ENCODE data around the gene SH3PXD2A. TPM values are rescaled to one million over a fixed set of nuclear protein-coding genes. Genes with fewer than 3 reads are reported as not detected.

The SH3PXD2A gene
- total and polyA plus RNA-seq, 10 of the 15 experiments (the other 5 are each of a cell fraction or from before 2014, with no cell fraction given), result 0.63 to 14.0 (median 4.4) TPM

GRCh38 chr10:103691723-103692435, 163.5 kb downstream of the SH3PXD2A start (continued):
- TF ChIP-seq CEBPZ (IDR thresholded peaks at IDR 0.05; ENCODE audit: low read depth, low read length) (no peak), USF2 (IDR thresholded peaks at IDR 0.05; ENCODE audit: borderline replicate concordance, low read depth, low read length) (no peak), PAX8 (IDR thresholded peaks at IDR 0.05) (no peak), NKRF (conservative IDR thresholded peaks at IDR 0.05) (peak; percentile 82), KDM1A (IDR thresholded peaks at IDR 0.05; ENCODE audit: borderline replicate concordance) (no peak), MEF2A (IDR thresholded peaks at IDR 0.05; ENCODE audit: insufficient read depth, low read depth, low read length) (no peak), LARP7 (IDR thresholded peaks at IDR 0.05) (peak; percentile 30; the same call in 1 of the 2 replicates), FOXK2 (IDR thresholded peaks at IDR 0.05) (peak; percentile 67), NFYA (IDR thresholded peaks at IDR 0.05; ENCODE audit: borderline replicate concordance, low read depth, low read length) (no peak), RUNX3 (IDR thresholded peaks at IDR 0.05; ENCODE audit: low read length) (peak; percentile 8; the same call in 1 of the 2 replicates), MTA3 (IDR thresholded peaks at IDR 0.05; ENCODE audit: borderline replicate concordance, low read length) (no peak; the same call in 1 of the 2 replicates), PKNOX1 (IDR thresholded peaks at IDR 0.05) (0 out of 2 replicates have a peak, but pooled peaks have one; percentile 25), NFIC (IDR thresholded peaks at IDR 0.05; ENCODE audit: low read depth, low read length) (no peak), SREBF1 (IDR thresholded peaks at IDR 0.05; ENCODE audit: low read length) (no peak), HSF1 (IDR thresholded peaks at IDR 0.05; ENCODE audit: low read depth, low read length) (no peak), SKIL (IDR thresholded peaks at IDR 0.05; ENCODE audit: low read depth, poor library complexity, severe bottlenecking) (no peak), RAD51 (IDR thresholded peaks at IDR 0.05) (peak; percentile 67), POLR2A (IDR thresholded peaks at IDR 0.05; ENCODE audit: low read depth, low read length) (0 out of 2 replicates have a peak, but pooled peaks have one; percentile 11), HCFC1 (IDR thresholded peaks at IDR 0.05; ENCODE audit: low read length) (no peak)

Data from GM12878 (cell line).